ENCODE measurements around the gene MEMO1. TPM values are rescaled to one million over a fixed set of nuclear protein-coding genes. Genes with fewer than 3 reads are reported as not detected.

Gene MEMO1
- total RNA-seq, 2 donors from 2014 or later: 40.2 to 52.0 TPM

- no peak for DNase-seq
- H3K36me3 Mint-ChIP-seq (ENCODE audit: low read depth): peaks cover 11% of the 10 kb centered on the region
- H3K27ac ChIP-seq (ENCODE audit: low read depth, low read length): no peak overlapping the region
- 93% methylated on average over 1 of the region's 1 CpG; no CpG with 5 or more reads in 1 of the 2 experiments for WGBS, 2 experiments (ENCODE audit: insufficient coverage in 1 of 2, insufficient read length in 1 of 2)
- H3K4me1 Mint-ChIP-seq: peaks cover 17% of the 10 kb centered on the region
- peaks cover 16% of the 10 kb centered on the region for H3K36me3 ChIP-seq (ENCODE audit: control insufficient read depth, insufficient read depth, low read length)
- H3K27me3 Mint-ChIP-seq (ENCODE audit: insufficient read depth): no peaks in the 10 kb centered on the region
- H3K4me3 Mint-ChIP-seq: no peak overlapping the region
- no peak overlapping the region for H3K4me3 ChIP-seq (ENCODE audit: low read length)
- H3K27me3 ChIP-seq (ENCODE audit: control insufficient read depth, insufficient read depth, low read length, poor library complexity, severe bottlenecking): no peaks in the 10 kb centered on the region
- H3K9me3 Mint-ChIP-seq: no peaks in the 10 kb centered on the region
- no peaks in the 10 kb centered on the region for H3K9me3 ChIP-seq (ENCODE audit: control insufficient read depth, low read length)
- TF ChIP-seq CTCF (conservative IDR thresholded peaks at IDR 0.05): no peak
- H3K27ac Mint-ChIP-seq: no peak overlapping the region
- H3K4me1 ChIP-seq (ENCODE audit: control insufficient read depth, insufficient read depth, low read length): no peaks in the 10 kb centered on the region
- no peak overlapping the region for H3K9ac ChIP-seq (ENCODE audit: extremely low read depth, low read length, poor library complexity, severe bottlenecking)
Measured at GRCh38 chr2:31940920-31941319, 69.9 kb downstream of the MEMO1 start.

DNA sequence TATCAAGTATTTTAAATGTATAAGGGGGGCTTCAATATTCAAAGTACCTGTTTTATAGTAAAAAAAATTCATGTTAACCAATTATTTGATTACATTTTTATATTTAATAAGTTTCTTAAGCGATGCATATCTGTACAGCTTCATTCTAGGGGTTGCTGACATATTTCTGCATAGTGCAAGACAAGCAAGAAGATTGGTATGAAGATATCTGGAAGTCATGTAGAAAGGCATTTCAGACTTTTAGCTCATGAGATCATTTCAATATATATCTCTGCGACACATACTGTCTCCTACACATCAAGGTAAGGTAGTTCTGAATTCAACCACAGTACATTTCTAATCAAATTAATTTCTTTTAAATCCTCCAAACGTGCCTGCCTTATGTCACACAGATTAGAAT lies 73.1 kb downstream of the MEMO1 start:
- no peak for DNase-seq
- H3K27ac Mint-ChIP-seq: no peak overlapping the region
- H3K9me3 ChIP-seq (ENCODE audit: control insufficient read depth, low read length): no peaks in the 10 kb centered on the region
- no peaks in the 10 kb centered on the region for H3K27me3 ChIP-seq (ENCODE audit: control insufficient read depth, insufficient read depth, low read length, poor library complexity, severe bottlenecking)
- peaks cover 5% of the 10 kb centered on the region for H3K36me3 Mint-ChIP-seq (ENCODE audit: low read depth)
- no peak for TF ChIP-seq CTCF (conservative IDR thresholded peaks at IDR 0.05)
- H3K4me1 Mint-ChIP-seq: no peaks in the 10 kb centered on the region
- no peak overlapping the region for H3K4me3 ChIP-seq (ENCODE audit: low read length)
- H3K4me3 Mint-ChIP-seq: no peak overlapping the region
- no peaks in the 10 kb centered on the region for H3K4me1 ChIP-seq (ENCODE audit: control insufficient read depth, insufficient read depth, low read length)
- H3K27ac ChIP-seq (ENCODE audit: low read depth, low read length): no peak overlapping the region
- WGBS, 2 experiments (ENCODE audit: insufficient coverage in 1 of 2, insufficient read length in 1 of 2): 88 to 100% methylated on average over 1 to 3 of the region's 3 CpGs
- H3K9me3 Mint-ChIP-seq: no peaks in the 10 kb centered on the region
- no peaks in the 10 kb centered on the region for H3K27me3 Mint-ChIP-seq (ENCODE audit: insufficient read depth)
- peaks cover 12% of the 10 kb centered on the region for H3K36me3 ChIP-seq (ENCODE audit: control insufficient read depth, insufficient read depth, low read length)
- no peak overlapping the region for H3K9ac ChIP-seq (ENCODE audit: extremely low read depth, low read length, poor library complexity, severe bottlenecking)

DNA sequence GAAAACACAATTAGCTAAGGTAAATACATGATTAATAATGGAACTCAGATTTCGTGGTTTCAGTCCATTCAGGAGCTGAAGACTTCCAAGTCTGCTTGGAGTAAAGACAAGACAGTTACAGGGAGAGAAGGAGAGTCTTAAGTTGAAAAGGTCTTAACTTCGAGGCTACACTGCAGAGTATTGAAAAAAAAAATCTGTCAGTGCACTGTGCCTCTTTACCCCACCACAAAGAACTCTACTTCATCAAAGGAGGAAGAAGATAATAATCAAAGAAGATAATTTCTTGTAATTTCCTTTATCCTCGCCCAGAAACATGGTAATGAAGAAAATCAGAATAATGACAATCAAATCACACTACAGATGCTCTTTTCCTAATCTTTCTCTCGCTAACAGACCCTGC lies 75.4 kb downstream of the MEMO1 start:
- peaks cover 7% of the 10 kb centered on the region for H3K36me3 Mint-ChIP-seq (ENCODE audit: low read depth)
- Histone ChIP-seq H3K9ac (ENCODE audit: extremely low read depth, low read length, poor library complexity, severe bottlenecking) (no peak overlapping the region), H3K4me1 (ENCODE audit: control insufficient read depth, insufficient read depth, low read length) (no peaks in the 10 kb centered on the region), H3K36me3 (ENCODE audit: control insufficient read depth, insufficient read depth, low read length) (peaks cover 11% of the 10 kb centered on the region), H3K27ac (ENCODE audit: low read depth, low read length) (no peak overlapping the region), H3K9me3 (ENCODE audit: control insufficient read depth, low read length) (no peaks in the 10 kb centered on the region), H3K4me3 (ENCODE audit: low read length) (no peak overlapping the region), H3K27me3 (ENCODE audit: control insufficient read depth, insufficient read depth, low read length, poor library complexity, severe bottlenecking) (no peaks in the 10 kb centered on the region)
- no peak for DNase-seq
- WGBS, 2 experiments (ENCODE audit: insufficient coverage in 1 of 2, insufficient read length in 1 of 2): 91 to 93% methylated on average over 3 of the region's 4 CpGs
- H3K4me3 Mint-ChIP-seq: no peak overlapping the region
- H3K9me3 Mint-ChIP-seq: no peaks in the 10 kb centered on the region
- no peaks in the 10 kb centered on the region for H3K27me3 Mint-ChIP-seq (ENCODE audit: insufficient read depth)
- H3K4me1 Mint-ChIP-seq: no peaks in the 10 kb centered on the region
- TF ChIP-seq CTCF (conservative IDR thresholded peaks at IDR 0.05): no peak
- no peak overlapping the region for H3K27ac Mint-ChIP-seq
